ENCODE results near the gene MBTD1.

The MBTD1 gene

GRCh38 chr17:51135956-51136355 is 123.9 kb downstream of the MBTD1 start:
- Histone ChIP-seq H3K9ac (ENCODE audit: low read length) (no peak overlapping the region), H3K18ac (ENCODE audit: low read depth in 1 of 2, low read length in 2 of 2) (no peak overlapping the region), H3K27me3 (ENCODE audit: control insufficient read depth in 1 of 2, insufficient read depth in 1 of 2, low read length in 2 of 2) (no peaks in the 10 kb centered on the region), H3K4me1 (ENCODE audit: control insufficient read depth, insufficient read depth, low read depth, low read length) (peaks cover 4% of the 10 kb centered on the region), H3K14ac (ENCODE audit: low read length in 2 of 2) (no peak overlapping the region), H3K4me3 (ENCODE audit: insufficient read depth in 1 of 2, low read depth in 1 of 2, low read length in 2 of 2) (no peak overlapping the region), H3K9me3 (ENCODE audit: control insufficient read depth, low read length) (no peaks in the 10 kb centered on the region), H2BK15ac (ENCODE audit: low read depth, poor library complexity, severe bottlenecking) (no peak overlapping the region), H2AFZ (ENCODE audit: low read depth, low read length) (no peak overlapping the region), H4K91ac (ENCODE audit: low read length) (no peak overlapping the region), H3K79me1 (replicated peaks; ENCODE audit: low read length, poor library complexity, severe bottlenecking) (no peaks in the 10 kb centered on the region), H3K27ac (ENCODE audit: low read length, poor library complexity, severe bottlenecking) (no peak overlapping the region), H2BK120ac (ENCODE audit: low read depth, low read length) (no peak overlapping the region), H3K4ac (ENCODE audit: low read depth in 1 of 2, low read length in 2 of 2) (no peak overlapping the region), H2AK5ac (ENCODE audit: low read length, severe bottlenecking) (no peak overlapping the region), H3K23ac (ENCODE audit: low read length in 2 of 2) (no peak overlapping the region), H3K36me3 (ENCODE audit: control insufficient read depth in 1 of 2, insufficient read depth in 2 of 2, low read depth in 1 of 2, low read length in 2 of 2) (no peaks in the 10 kb centered on the region), H2BK12ac (ENCODE audit: low read length in 2 of 2) (no peak overlapping the region), H3K4me2 (ENCODE audit: low read length, poor library complexity, severe bottlenecking) (no peak overlapping the region), H2BK5ac (ENCODE audit: low read depth, low read length, poor library complexity, severe bottlenecking) (no peak overlapping the region), H4K8ac (ENCODE audit: low read length) (no peak overlapping the region)
- no peak for DNase-seq
- 90% methylated on average over 3 of the region's 3 CpGs for WGBS

- Histone ChIP-seq H3K27ac (ENCODE audit: low read length, poor library complexity, severe bottlenecking) (no peak overlapping the region), H3K27me3 (ENCODE audit: control insufficient read depth in 1 of 2, insufficient read depth in 1 of 2, low read length in 2 of 2) (no peaks in the 10 kb centered on the region), H2BK5ac (ENCODE audit: low read depth, low read length, poor library complexity, severe bottlenecking) (no peak overlapping the region), H2BK15ac (ENCODE audit: low read depth, poor library complexity, severe bottlenecking) (no peak overlapping the region), H3K23ac (ENCODE audit: low read length in 2 of 2) (no peak overlapping the region), H3K9ac (ENCODE audit: low read length) (peak overlapping the region; percentile 49), H2AK5ac (ENCODE audit: low read length, severe bottlenecking) (no peak overlapping the region), H4K91ac (ENCODE audit: low read length) (no peak overlapping the region), H2AFZ (ENCODE audit: low read depth, low read length) (no peak overlapping the region), H3K9me3 (ENCODE audit: control insufficient read depth, low read length) (no peaks in the 10 kb centered on the region), H4K8ac (ENCODE audit: low read length) (no peak overlapping the region), H3K4ac (ENCODE audit: low read depth in 1 of 2, low read length in 2 of 2) (no peak overlapping the region), H2BK12ac (ENCODE audit: low read length in 2 of 2) (no peak overlapping the region), H3K4me2 (ENCODE audit: low read length, poor library complexity, severe bottlenecking) (no peak overlapping the region), H2BK120ac (ENCODE audit: low read depth, low read length) (peak overlapping the region; percentile 8), H3K4me3 (ENCODE audit: insufficient read depth in 1 of 2, low read depth in 1 of 2, low read length in 2 of 2) (peak overlapping the region in 1 of 2 experiments; percentile 4), H3K79me1 (replicated peaks; ENCODE audit: low read length, poor library complexity, severe bottlenecking) (no peaks in the 10 kb centered on the region), H3K14ac (ENCODE audit: low read length in 2 of 2) (no peak overlapping the region), H3K4me1 (ENCODE audit: control insufficient read depth, insufficient read depth, low read depth, low read length) (peaks cover 4% of the 10 kb centered on the region), H3K36me3 (ENCODE audit: control insufficient read depth in 1 of 2, insufficient read depth in 2 of 2, low read depth in 1 of 2, low read length in 2 of 2) (no peaks in the 10 kb centered on the region), H3K18ac (ENCODE audit: low read depth in 1 of 2, low read length in 2 of 2) (no peak overlapping the region)
- 85% methylated on average over 1 of the region's 2 CpGs for WGBS
- no peak for DNase-seq
These were observed 126.5 kb downstream of the MBTD1 start for GRCh38 chr17:51133365-51133764.

DNA sequence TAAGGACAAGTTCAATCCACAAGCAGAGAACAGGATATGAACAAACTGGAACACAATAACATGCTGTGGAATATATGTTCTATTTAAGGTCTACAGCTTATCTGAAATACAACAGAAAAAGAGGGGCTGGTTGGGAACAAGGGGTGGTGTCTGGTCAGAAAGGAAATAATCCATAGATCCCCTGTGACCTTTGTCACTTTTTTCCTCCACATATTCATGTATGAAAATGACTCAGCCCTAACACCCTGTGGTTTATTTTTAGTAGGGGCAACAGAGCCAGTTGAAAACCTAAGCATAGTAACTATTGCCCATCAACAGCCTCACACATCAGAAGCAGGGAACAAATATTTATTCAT is 126.9 kb downstream of the MBTD1 start:
- Histone ChIP-seq H3K27ac (ENCODE audit: low read length, poor library complexity, severe bottlenecking) (no peak overlapping the region), H3K4me2 (ENCODE audit: low read length, poor library complexity, severe bottlenecking) (no peak overlapping the region), H2AK5ac (ENCODE audit: low read length, severe bottlenecking) (no peak overlapping the region), H2AFZ (ENCODE audit: low read depth, low read length) (no peak overlapping the region), H3K4me3 (ENCODE audit: insufficient read depth in 1 of 2, low read depth in 1 of 2, low read length in 2 of 2) (peak overlapping the region in 1 of 2 experiments; percentile 4), H3K14ac (ENCODE audit: low read length in 2 of 2) (no peak overlapping the region), H2BK120ac (ENCODE audit: low read depth, low read length) (no peak overlapping the region), H3K23ac (ENCODE audit: low read length in 2 of 2) (no peak overlapping the region), H4K8ac (ENCODE audit: low read length) (no peak overlapping the region), H3K9me3 (ENCODE audit: control insufficient read depth, low read length) (no peaks in the 10 kb centered on the region), H3K36me3 (ENCODE audit: control insufficient read depth in 1 of 2, insufficient read depth in 2 of 2, low read depth in 1 of 2, low read length in 2 of 2) (no peaks in the 10 kb centered on the region), H3K4me1 (ENCODE audit: control insufficient read depth, insufficient read depth, low read depth, low read length) (peaks cover 4% of the 10 kb centered on the region), H2BK12ac (ENCODE audit: low read length in 2 of 2) (no peak overlapping the region), H2BK5ac (ENCODE audit: low read depth, low read length, poor library complexity, severe bottlenecking) (no peak overlapping the region), H3K79me1 (replicated peaks; ENCODE audit: low read length, poor library complexity, severe bottlenecking) (no peaks in the 10 kb centered on the region), H3K18ac (ENCODE audit: low read depth in 1 of 2, low read length in 2 of 2) (no peak overlapping the region), H4K91ac (ENCODE audit: low read length) (no peak overlapping the region), H3K4ac (ENCODE audit: low read depth in 1 of 2, low read length in 2 of 2) (no peak overlapping the region), H3K9ac (ENCODE audit: low read length) (peak overlapping the region; percentile 49), H3K27me3 (ENCODE audit: control insufficient read depth in 1 of 2, insufficient read depth in 1 of 2, low read length in 2 of 2) (no peaks in the 10 kb centered on the region), H2BK15ac (ENCODE audit: low read depth, poor library complexity, severe bottlenecking) (no peak overlapping the region)
- DNase-seq, result peak; percentile 55

DNA sequence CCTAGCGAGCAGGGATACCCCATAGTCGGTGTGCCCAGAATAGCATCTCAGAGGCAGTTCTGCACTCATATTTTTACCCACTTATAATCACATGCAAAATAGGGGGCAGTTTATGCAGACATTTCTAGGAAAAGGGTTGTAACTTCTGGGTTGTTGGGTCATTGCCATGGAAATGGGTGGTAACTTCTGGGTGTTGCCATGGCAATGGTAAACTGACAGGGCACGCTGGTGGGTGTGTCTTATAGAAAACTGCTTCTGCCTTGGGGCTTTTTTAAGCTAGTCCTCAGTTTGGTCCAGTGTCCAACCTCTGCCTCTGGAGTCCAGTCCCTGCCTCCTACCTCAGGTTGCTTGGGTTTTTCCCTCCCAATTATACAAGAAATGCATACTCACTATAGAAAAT is 131.8 kb downstream of the MBTD1 start:
- no peak overlapping the region for H4K91ac ChIP-seq (ENCODE audit: low read length)
- no peak overlapping the region for H2AK5ac ChIP-seq (ENCODE audit: low read length, severe bottlenecking)
- no peak overlapping the region for H3K9ac ChIP-seq (ENCODE audit: low read length)
- 100% methylated on average over 1 of the region's 3 CpGs for WGBS
- no peak overlapping the region for H3K4me2 ChIP-seq (ENCODE audit: low read length, poor library complexity, severe bottlenecking)
- no peak overlapping the region for H3K27ac ChIP-seq (ENCODE audit: low read length, poor library complexity, severe bottlenecking)
- no peaks in the 10 kb centered on the region for H3K36me3 ChIP-seq (ENCODE audit: control insufficient read depth in 1 of 2, insufficient read depth in 2 of 2, low read depth in 1 of 2, low read length in 2 of 2)
- no peak overlapping the region for H4K8ac ChIP-seq (ENCODE audit: low read length)
- H3K9me3 ChIP-seq (ENCODE audit: control insufficient read depth, low read length), result no peaks in the 10 kb centered on the region
- H3K23ac ChIP-seq (ENCODE audit: low read length in 2 of 2), result no peak overlapping the region
- H3K14ac ChIP-seq (ENCODE audit: low read length in 2 of 2), result no peak overlapping the region
- no peak overlapping the region for H3K18ac ChIP-seq (ENCODE audit: low read depth in 1 of 2, low read length in 2 of 2)
- H2BK5ac ChIP-seq (ENCODE audit: low read depth, low read length, poor library complexity, severe bottlenecking), result no peak overlapping the region
- no peak overlapping the region for H2BK15ac ChIP-seq (ENCODE audit: low read depth, poor library complexity, severe bottlenecking)
- peaks cover 5% of the 10 kb centered on the region for H3K4me1 ChIP-seq (ENCODE audit: control insufficient read depth, insufficient read depth, low read depth, low read length)
- no peak overlapping the region for H3K4me3 ChIP-seq (ENCODE audit: insufficient read depth in 1 of 2, low read depth in 1 of 2, low read length in 2 of 2)
- H2BK12ac ChIP-seq (ENCODE audit: low read length in 2 of 2), result no peak overlapping the region
- H2AFZ ChIP-seq (ENCODE audit: low read depth, low read length), result no peak overlapping the region
- no peak overlapping the region for H3K4ac ChIP-seq (ENCODE audit: low read depth in 1 of 2, low read length in 2 of 2)
- DNase-seq, result peak; percentile 45
- H3K79me1 ChIP-seq (replicated peaks; ENCODE audit: low read length, poor library complexity, severe bottlenecking), result no peaks in the 10 kb centered on the region
- H2BK120ac ChIP-seq (ENCODE audit: low read depth, low read length), result no peak overlapping the region
- H3K27me3 ChIP-seq (ENCODE audit: control insufficient read depth in 1 of 2, insufficient read depth in 1 of 2, low read length in 2 of 2), result no peaks in the 10 kb centered on the region

All from mesenchymal stem cell (in vitro differentiated cells and primary cell).